Measurements from ENCODE around the gene DUSP2. TPM values are rescaled to one million over a fixed set of nuclear protein-coding genes. Genes with fewer than 3 reads are reported as not detected.
"Not testable (repeated sequence)": the region's sequence is repeated elsewhere in the genome, so short reads cannot be mapped to it uniquely, and the experiment has no call there.

The DUSP2 gene
- polyA plus RNA-seq, 3 donors from 2014 or later: 272 to 875 (median 555) TPM

DNA sequence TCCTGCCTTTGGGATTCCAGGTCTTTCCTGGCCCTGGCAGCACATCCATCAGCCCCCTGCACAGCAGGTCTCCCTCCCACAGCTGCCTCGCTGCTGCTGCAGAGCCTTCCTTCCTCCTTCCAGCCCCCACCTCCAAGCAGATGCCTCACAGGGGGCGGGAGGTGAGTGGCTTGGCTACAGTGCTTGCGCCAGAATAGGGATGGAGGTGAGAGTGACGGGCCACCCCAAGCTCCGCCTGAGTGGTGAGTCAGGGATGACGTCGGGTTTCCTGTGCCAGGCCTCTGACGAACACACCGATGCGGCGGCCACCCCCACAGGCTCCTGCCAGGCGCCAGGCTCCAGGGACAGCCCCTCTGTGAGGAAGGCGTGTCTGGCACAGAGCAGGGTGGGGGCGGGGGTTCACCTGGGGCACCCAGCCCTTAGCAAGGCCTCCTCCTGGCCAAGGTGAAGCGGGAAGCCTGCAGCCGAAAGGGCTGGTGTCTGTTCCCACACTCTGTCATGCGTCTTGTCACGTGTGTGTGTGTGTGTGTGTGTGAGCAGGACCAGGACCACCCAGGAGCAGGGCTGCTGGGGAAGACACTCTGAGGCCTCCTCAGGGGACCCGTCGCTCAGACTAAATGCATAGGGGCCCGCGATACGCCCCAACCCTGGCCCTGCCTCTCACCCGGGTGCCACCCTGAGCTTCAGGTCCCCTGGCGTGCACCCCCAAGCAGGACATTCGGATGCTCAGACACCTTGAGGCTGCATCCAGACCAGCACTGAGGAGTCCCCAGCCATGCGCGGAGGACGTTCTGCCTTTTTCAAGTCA is 3.4 kb upstream of the DUSP2 start:
- H3K27me3 Mint-ChIP-seq (ENCODE audit: low read depth in 3 of 3): peaks cover 13 to 24% (median 22%) of the 10 kb centered on the region in 3 donors
- peaks cover 48 to 52% of the 10 kb centered on the region in 2 donors for H3K4me1 Mint-ChIP-seq
- no peaks in the 10 kb centered on the region for H3K9me3 Mint-ChIP-seq
- H3K27ac Mint-ChIP-seq: peak overlapping the region; percentile 87 to 99 (median 96)
- peaks cover 0 to 6% (median 0%) of the 10 kb centered on the region in 3 donors for H3K36me3 Mint-ChIP-seq
- H3K4me3 Mint-ChIP-seq: peak overlapping the region; percentile 63 to 82 (median 78)
- DNase-seq: peak; percentile 97 to 99 (median 98)

DNA sequence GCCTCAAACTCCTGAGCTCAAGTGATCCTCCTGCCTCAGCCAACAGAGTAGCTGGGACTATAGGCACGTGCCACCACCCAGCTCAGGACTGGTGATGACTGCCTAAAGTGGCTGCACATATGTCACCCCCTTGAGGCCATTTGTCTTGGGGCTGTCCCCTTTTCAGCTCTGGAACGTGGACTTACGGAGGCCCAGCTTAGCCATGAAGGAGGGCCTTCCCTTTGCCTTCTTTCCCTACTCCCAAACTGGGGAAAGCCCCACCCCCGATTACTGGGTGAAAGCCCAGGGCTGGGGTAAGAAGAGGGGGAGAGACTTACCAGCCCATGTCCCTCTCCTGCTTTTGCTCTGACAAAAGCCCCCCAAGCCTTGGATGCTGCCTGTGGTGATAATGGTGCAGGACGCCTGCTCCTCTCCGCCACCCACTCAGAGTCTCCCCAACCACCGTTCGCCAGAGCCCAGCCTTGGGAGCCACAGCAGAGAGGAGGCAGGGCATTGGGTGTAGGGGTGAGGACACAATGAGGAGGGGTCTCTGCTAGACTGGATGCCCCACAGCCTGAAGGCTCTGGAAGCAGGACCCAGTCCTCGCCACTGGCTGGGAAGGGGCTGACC is 2.5 kb upstream of the DUSP2 start:
- peak in 1 of 3 donors; percentile 14 for DNase-seq
- peak overlapping the region in 4 of 5 donors; percentile 70 to 82 (median 78) for H3K4me3 Mint-ChIP-seq
- H3K36me3 Mint-ChIP-seq: peaks cover 0 to 11% (median 4%) of the 10 kb centered on the region in 3 donors
- H3K4me1 Mint-ChIP-seq: peaks cover 57 to 61% of the 10 kb centered on the region in 2 donors
- peak overlapping the region; percentile 87 to 99 (median 96) for H3K27ac Mint-ChIP-seq
- peaks cover 16 to 29% (median 29%) of the 10 kb centered on the region in 3 donors for H3K27me3 Mint-ChIP-seq (ENCODE audit: low read depth in 3 of 3)
- no peaks in the 10 kb centered on the region for H3K9me3 Mint-ChIP-seq

DNA sequence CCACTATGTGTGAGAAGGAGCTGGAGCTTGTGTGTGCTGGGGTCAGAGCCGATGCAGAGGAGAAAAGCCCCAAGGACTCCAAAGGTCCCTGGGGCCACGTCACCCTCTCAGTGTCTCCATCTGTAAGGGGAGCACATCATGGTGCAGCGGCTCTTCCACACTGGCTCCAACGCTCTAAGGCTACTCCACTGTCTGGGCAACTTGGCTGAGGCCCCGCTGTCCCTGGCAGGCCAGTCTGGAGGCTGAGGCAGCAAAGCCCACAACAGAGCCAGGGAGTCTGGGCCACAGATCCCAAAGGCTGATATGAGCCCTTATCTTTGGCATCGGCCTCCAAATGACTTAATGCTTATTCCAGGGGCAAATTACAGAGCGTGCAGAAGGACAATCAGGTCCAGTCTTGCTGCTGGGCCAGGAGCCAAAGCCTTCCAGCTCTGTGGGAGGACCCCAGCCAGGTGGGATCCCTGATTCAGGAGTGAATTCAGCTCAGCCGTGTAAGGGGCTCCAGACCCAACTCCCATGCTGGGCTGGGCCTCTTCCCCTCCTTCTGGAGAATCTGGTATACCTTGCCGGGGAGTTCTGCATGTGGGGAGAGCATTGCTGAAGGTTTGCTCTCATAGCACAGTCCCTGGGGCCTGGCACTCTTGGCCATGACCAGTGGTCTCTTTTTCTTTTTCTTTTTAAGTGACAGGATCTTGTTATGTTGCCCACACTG is 1.8 kb upstream of the DUSP2 start:
- Mint-ChIP-seq H3K4me1 (peaks cover 64 to 67% of the 10 kb centered on the region in 2 donors), H3K9me3 (no peaks in the 10 kb centered on the region), H3K36me3 (peaks cover 0 to 13% (median 4%) of the 10 kb centered on the region in 3 donors), H3K27me3 (ENCODE audit: low read depth in 3 of 3) (peaks cover 19 to 36% (median 31%) of the 10 kb centered on the region in 3 donors), H3K27ac (peak overlapping the region; percentile 87 to 99 (median 96)), H3K4me3 (peak overlapping the region; percentile 42 to 82 (median 75))
- no peak for DNase-seq

DNA sequence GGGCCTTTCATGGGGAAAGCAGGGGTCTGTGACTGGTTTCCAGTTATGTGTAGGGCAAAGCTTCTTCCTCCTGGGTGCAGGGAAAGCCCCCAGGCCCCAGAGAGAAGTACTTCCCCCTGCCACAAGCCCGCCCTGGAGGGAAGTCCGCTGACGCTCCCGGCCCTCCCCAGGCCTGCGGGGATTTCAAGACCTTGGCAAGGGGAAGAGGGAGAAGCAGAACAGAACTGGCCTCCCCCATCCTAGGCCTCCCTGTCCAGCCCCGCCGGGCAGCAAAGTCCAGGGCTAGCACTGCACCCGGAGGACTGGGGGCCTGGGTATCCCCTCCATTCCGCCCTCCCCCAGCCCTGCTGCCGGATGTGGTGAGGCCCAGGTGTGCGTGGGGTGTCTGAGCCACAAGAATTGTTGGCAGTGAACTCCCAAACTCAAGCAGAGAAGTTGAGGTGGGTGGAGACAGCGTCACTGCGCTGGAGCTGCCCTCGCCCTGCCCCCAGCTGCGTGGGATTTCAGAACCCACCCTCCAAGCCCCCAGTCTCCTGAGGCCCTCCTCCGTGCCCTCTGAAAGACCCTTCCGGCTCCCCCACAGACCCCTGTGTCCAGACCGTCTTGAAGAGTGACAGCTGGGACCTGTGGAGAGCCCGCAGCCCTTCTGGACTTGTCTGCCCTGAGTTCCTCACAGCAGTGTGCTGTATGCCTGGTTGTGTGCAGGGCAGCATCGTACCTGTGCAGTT is 1.1 kb upstream of the DUSP2 start:
- H3K9me3 Mint-ChIP-seq: no peaks in the 10 kb centered on the region
- peaks cover 20 to 43% (median 32%) of the 10 kb centered on the region in 3 donors for H3K27me3 Mint-ChIP-seq (ENCODE audit: low read depth in 3 of 3)
- H3K36me3 Mint-ChIP-seq: peaks cover 0 to 14% (median 4%) of the 10 kb centered on the region in 3 donors
- peak overlapping the region; percentile 87 to 99 (median 96) for H3K27ac Mint-ChIP-seq
- peaks cover 67 to 75% of the 10 kb centered on the region in 2 donors for H3K4me1 Mint-ChIP-seq
- peak overlapping the region; percentile 61 to 82 (median 75) for H3K4me3 Mint-ChIP-seq
- peak; percentile 70 to 76 (median 75) for DNase-seq

DNA sequence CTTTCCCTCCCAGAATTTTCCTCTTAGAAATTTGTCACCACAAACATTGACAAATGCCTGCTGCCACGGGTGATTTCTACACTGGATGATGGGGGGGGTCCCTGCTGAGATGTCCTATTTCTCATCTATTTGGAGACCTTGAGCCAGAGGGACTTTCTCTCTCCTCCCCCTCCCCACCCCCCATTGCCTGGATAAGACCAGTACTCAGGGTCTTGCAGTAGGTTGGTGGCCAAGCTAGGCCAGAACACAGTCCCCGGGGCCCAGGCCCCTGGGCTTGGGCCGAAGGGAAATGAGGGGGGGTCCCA is 560 bp upstream of the DUSP2 start:
- Mint-ChIP-seq H3K4me1 (peaks cover 65 to 79% of the 10 kb centered on the region in 2 donors), H3K36me3 (peaks cover 0 to 14% (median 4%) of the 10 kb centered on the region in 3 donors), H3K9me3 (no peaks in the 10 kb centered on the region), H3K27me3 (ENCODE audit: low read depth in 3 of 3) (peaks cover 20 to 44% (median 32%) of the 10 kb centered on the region in 3 donors), H3K27ac (peak overlapping the region; percentile 87 to 99 (median 96)), H3K4me3 (peak overlapping the region; percentile 72 to 82 (median 75))
- no peak for DNase-seq

DNA sequence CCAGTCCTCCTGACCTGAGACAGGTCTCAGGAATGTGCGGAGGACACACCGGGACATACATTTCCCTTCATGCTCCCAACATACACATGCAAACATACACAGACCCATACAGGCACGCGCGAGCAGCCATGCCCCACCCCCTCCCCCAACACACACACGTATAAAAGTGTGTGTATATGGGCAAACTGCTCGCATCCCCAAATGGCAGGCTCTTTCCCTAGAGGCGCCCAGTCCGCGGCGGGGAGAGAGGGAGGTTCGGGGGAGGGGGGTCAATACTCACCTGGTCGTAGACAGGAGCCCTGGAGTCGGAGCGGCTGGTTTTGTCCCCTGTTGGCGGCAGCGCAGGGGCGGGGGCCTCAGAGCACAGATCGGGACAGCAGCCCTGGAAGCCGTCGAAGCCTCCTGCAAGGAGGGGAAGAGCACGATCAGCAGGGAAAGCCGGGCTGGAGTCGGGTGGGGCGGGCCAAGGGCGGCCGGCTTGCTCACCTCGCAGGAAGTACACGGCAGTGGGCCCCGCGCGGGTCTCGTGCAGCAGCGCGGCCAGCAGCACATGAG is 682 bp downstream of the DUSP2 start:
- H3K9me3 Mint-ChIP-seq: no peaks in the 10 kb centered on the region
- H3K27me3 Mint-ChIP-seq (ENCODE audit: low read depth in 3 of 3): peaks cover 20 to 44% (median 33%) of the 10 kb centered on the region in 3 donors
- DNase-seq: peak in 1 of 3 donors; percentile 33
- H3K4me1 Mint-ChIP-seq: peaks cover 65 to 79% of the 10 kb centered on the region in 2 donors
- H3K27ac Mint-ChIP-seq: peak overlapping the region; percentile 84 to 95 (median 90)
- peak overlapping the region; percentile 90 to 95 (median 91) for H3K4me3 Mint-ChIP-seq
- H3K36me3 Mint-ChIP-seq: peaks cover 0 to 14% (median 4%) of the 10 kb centered on the region in 3 donors

DNA sequence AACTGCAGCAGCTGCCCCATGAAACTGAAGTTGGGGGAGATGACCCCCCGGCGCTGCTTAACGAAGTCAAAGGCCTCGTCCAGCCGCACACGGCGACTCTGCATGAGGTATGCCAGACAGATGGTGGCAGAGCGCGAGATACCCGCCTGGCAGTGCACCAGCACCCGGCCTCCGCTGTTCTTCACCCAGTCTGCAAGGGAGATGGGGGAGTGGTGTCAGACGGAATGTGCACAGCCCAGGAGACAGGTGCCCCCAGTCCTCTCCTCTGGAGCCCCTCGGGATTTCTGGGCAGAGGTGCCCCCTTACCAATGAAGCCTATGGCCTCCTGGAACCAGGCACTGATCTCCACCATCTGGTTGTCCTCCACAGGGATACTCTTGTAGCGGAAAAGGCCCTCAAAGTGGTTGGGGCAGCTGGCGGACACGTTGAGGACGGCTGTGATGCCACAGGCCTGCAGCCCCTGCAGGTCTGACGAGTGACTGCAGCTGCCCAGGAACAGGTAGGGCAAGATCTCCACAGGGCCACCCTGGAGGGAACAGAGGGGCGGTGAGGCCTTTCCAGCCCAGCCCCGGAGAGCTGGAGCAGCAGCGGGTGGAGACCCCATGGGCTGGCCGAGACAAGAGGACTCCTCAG is 1.3 kb downstream of the DUSP2 start:
- peak in 2 of 3 donors; percentile 41 to 52 for DNase-seq
- Mint-ChIP-seq H3K4me3 (peak overlapping the region; percentile 90 to 95 (median 91)), H3K36me3 (peaks cover 0 to 14% (median 4%) of the 10 kb centered on the region in 3 donors), H3K9me3 (no peaks in the 10 kb centered on the region), H3K27me3 (ENCODE audit: low read depth in 3 of 3) (peaks cover 20 to 44% (median 31%) of the 10 kb centered on the region in 3 donors), H3K27ac (peak overlapping the region; percentile 84 to 95 (median 90)), H3K4me1 (peaks cover 64 to 79% of the 10 kb centered on the region in 2 donors)

DNA sequence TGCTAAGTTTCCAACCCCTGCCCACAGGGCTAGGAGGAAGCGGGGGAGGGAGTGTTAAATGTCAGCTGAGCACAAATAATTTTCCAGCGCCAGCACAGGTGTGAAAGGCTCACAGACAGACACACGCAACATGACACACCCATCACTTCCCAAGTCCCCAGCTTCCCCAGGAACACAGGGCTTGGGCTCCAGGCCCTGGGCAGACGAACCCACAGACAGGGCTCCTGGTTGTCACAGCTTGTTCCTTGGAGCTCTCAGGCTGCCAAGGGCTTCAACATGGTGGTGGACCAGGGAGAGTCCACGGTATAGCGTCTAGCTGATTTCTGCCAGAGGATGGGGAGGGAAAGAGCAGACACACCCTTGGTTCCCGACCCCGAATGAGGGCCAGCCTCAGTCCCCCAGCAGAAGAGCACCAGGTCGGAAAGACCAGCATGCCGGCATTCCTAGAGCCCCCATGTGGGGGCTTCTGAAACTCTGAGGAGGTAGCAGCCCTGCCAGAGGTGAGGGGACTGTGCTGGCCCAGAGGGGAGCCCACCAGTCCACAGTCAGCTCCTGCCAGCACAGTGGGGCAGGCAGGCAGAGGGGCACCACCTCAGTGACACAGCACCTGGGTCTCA is 1.9 kb downstream of the DUSP2 start:
- Mint-ChIP-seq H3K36me3 (peaks cover 0 to 14% (median 4%) of the 10 kb centered on the region in 3 donors), H3K4me3 (peak overlapping the region; percentile 90 to 95 (median 91)), H3K9me3 (no peaks in the 10 kb centered on the region), H3K4me1 (peaks cover 63 to 79% of the 10 kb centered on the region in 2 donors), H3K27me3 (ENCODE audit: low read depth in 3 of 3) (peaks cover 20 to 40% (median 26%) of the 10 kb centered on the region in 3 donors), H3K27ac (peak overlapping the region; percentile 84 to 95 (median 90))
- peak in 2 of 3 donors; percentile 47 to 48 for DNase-seq

DNA sequence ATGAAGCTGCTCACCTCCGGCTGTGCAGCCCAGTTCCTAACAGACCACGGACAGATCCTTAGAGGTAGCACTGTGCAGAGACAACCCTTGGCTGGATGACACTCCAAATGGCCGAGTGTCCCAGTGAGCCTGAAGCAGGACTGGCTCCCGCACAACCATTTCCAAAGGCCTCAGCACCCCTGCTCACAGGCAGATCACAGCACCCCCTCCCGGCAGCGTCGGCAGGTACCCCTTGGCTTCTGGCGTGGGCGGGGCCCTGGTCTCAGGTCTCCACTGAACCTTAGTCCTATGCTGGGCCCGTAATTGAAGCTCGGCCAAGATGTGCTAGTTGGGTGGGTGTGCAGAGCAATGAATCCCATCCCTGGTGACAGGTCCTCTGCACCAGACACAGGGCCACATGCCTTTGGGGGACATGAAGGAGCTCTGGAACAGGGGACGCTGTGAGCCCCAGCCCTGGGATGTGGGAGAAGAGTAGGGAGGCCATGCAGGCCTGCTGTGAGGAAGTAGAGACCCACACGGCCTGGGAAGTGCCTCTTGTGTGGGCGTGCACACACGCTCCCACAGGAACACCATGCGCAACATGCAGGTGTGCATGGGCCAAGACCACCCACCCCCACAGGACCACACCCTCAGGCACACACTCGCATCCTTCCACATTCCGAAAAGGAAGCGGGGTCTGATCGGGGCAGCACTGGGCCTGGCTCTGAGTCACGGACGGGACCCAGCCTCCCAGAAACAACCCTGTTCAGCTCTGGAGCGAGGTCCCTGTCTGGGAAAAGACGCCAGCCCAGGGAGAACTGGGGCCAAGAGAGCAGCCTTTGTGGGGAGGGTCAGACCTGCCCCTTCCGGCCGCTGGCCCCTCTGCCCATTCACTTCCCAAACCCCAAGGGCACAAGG is 2.8 kb downstream of the DUSP2 start:
- peaks cover 0 to 14% (median 4%) of the 10 kb centered on the region in 3 donors for H3K36me3 Mint-ChIP-seq
- H3K4me3 Mint-ChIP-seq: peak overlapping the region; percentile 90 to 95 (median 91)
- H3K27me3 Mint-ChIP-seq (ENCODE audit: low read depth in 3 of 3): peaks cover 21 to 40% (median 27%) of the 10 kb centered on the region in 3 donors
- peak in 1 of 3 donors; percentile 53 for DNase-seq
- peaks cover 64 to 75% of the 10 kb centered on the region in 2 donors for H3K4me1 Mint-ChIP-seq
- peak overlapping the region; percentile 84 to 95 (median 88) for H3K27ac Mint-ChIP-seq
- no peaks in the 10 kb centered on the region for H3K9me3 Mint-ChIP-seq

DNA sequence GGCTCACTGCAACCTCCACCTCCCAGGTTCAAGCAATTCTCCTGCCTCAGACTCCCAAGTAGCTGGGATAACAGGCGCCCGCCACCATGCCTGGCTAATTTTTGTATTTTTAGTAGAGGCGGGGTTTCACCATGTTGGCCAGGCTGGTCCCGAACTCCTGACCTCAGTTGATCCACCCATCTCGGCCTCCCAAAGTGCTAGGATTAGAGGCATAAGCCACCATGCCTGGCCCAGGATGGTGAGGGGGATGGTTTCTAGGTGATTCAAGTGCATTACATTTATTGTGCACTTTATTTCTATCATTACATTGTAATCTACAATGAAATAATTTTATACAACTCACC is 3.6 kb downstream of the DUSP2 start:
- not testable (repeated sequence) for H3K9me3 Mint-ChIP-seq, DNase-seq
- Mint-ChIP-seq H3K4me1 (peaks cover 66 to 73% of the 10 kb centered on the region in 2 donors), H3K36me3 (peaks cover 0 to 14% (median 4%) of the 10 kb centered on the region in 3 donors), H3K4me3 (peak overlapping the region; percentile 53 to 95 (median 91)), H3K27ac (peak overlapping the region; percentile 55 to 91 (median 85)), H3K27me3 (ENCODE audit: low read depth in 3 of 3) (peaks cover 21 to 43% (median 26%) of the 10 kb centered on the region in 3 donors)

DNA sequence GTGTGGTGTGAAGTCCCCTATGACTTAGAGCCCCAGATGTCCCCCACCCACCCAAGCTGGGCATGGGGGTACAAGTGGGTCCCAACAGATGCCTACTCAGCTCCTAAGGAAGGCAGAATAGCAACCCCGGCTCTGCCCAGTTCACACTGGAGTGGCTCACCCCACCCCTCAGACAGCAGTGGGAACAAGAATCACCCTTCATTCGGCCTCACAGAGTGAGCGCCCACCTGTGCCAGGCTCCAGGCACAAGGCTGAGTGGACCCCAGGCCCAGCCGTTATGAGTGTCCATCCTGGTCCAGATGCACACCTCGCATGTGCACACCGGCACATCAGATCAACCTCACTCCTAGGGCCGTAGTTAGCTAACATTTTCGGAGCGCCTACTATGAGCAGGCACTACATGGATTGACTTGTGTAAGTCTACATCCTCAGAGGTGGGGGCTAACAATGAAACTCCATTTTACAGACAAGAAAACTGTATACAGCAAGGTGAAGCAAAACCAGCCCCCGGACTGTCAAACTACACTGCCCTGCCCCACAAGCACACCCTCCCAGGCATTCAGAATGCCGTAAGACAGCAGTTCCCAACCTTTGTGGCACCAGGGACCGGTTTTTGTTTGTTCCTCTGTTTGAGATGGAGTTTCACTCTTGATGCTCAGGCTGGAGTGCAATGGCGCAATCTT is 4.2 kb downstream of the DUSP2 start:
- no peak for DNase-seq
- Mint-ChIP-seq H3K9me3 (no peaks in the 10 kb centered on the region), H3K36me3 (peaks cover 0 to 14% (median 4%) of the 10 kb centered on the region in 3 donors), H3K4me3 (no peak overlapping the region), H3K4me1 (peaks cover 61 to 68% of the 10 kb centered on the region in 2 donors), H3K27me3 (ENCODE audit: low read depth in 3 of 3) (peaks cover 21 to 42% (median 22%) of the 10 kb centered on the region in 3 donors), H3K27ac (peak overlapping the region in 3 of 6 donors; percentile 35 to 64 (median 62))

All from immature natural killer cell (primary cell).